K562 (cell line): ENCODE data around the gene PDE4A. TPM values are rescaled to one million over a fixed set of nuclear protein-coding genes. Genes with fewer than 3 reads are reported as not detected.

Experiments used
- AFF1 ChIP-seq, 2 experiments: fragments of 450-650 bp; IDR thresholded peaks; 2 replicates each; pipeline ENCODE4 v1.6.1; 2018; ENCODE audit warnings: mild to moderate bottlenecking in 2 of 2, low read depth in 1 of 2; ENCODE audit not compliant: partially characterized antibody in 2 of 2
- ASH1L ChIP-seq: fragments of 450-650 bp; IDR thresholded peaks from 2 replicates; pipeline ENCODE4 v1.6.1; 2018; ENCODE audit warnings: borderline replicate concordance, mild to moderate bottlenecking, low read depth; ENCODE audit not compliant: partially characterized antibody
- CREB3L1 ChIP-seq: fragments of 450-650 bp; IDR thresholded peaks from 2 replicates; pipeline ENCODE4 v1.6.1; 2014; ENCODE audit warnings: low read depth, mild to moderate bottlenecking, moderate library complexity, borderline replicate concordance
- HMGXB4 ChIP-seq: sonication (generic); formaldehyde crosslinking; IDR thresholded peaks from 2 replicates; pipeline ENCODE4 v1.8.1; 2023; ENCODE audit warnings: mild to moderate bottlenecking, missing genetic modification reagents
- PTRF ChIP-seq: fragments of 450-650 bp; IDR thresholded peaks from 2 replicates; pipeline ENCODE4 v1.6.1; 2016; ENCODE audit warnings: mild to moderate bottlenecking, missing genetic modification characterization, missing compliant biosample characterization
- RAD21 ChIP-seq, 2 experiments: fragments of 250-450 bp in 1 of 2; fragments of 450-650 bp in 1 of 2; sonication (Bioruptor Pico) in 1 of 2; formaldehyde crosslinking in 1 of 2; IDR thresholded peaks in 1 of 2; conservative IDR thresholded peaks in 1 of 2; 2 replicates each; pipeline versions ENCODE4 v1.4.0 to v1.8.0; 2020 to 2022; ENCODE audit warnings: mild to moderate bottlenecking in 2 of 2, moderate library complexity in 1 of 2
- RERE ChIP-seq: sonication (generic); formaldehyde crosslinking; IDR thresholded peaks from 2 replicates; pipeline ENCODE4 v1.8.0; 2023; ENCODE audit warnings: missing genetic modification reagents, mild to moderate bottlenecking, borderline replicate concordance
- SMARCE1 ChIP-seq: fragments of 450-650 bp; IDR thresholded peaks from 2 replicates; pipeline ENCODE4 v1.7.1; 2016; ENCODE audit warnings: mild to moderate bottlenecking
- SNRNP70 ChIP-seq: fragments of 200-400 bp; formaldehyde crosslinking; optimal IDR thresholded peaks from 2 replicates; pipeline ENCODE3; 2017; ENCODE audit warnings: low read depth, low read length
- WHSC1 ChIP-seq: IDR thresholded peaks from one replicate; pipeline ENCODE4 v1.6.1; 2012; ENCODE audit warnings: low read length, control low read depth, inconsistent platforms
- ZBTB7A ChIP-seq: IDR thresholded peaks from 2 replicates; pipeline ENCODE4 v1.6.1; 2011; ENCODE audit warnings: low read depth, mild to moderate bottlenecking, low read length, moderate library complexity, borderline replicate concordance; ENCODE audit not compliant: control insufficient read depth
- ZNF57 ChIP-seq: fragments of 450-650 bp; formaldehyde crosslinking; IDR thresholded peaks from 2 replicates; pipeline ENCODE4 v1.4.0; 2020; ENCODE audit warnings: mild to moderate bottlenecking, moderate library complexity
- polyA plus RNA-seq, 8 experiments: library from polyadenylated mRNA; depleted of rRNA in 4 of 8; stranded (reverse) in 5 of 8; unstranded in 3 of 8; fragments of >200 nt; fragmentation: Nextera tagmentation in 2 of 8; fragmentation: Illumina TruSeq in 1 of 8; extraction: Ambion mirVana in 2 of 8; extraction: Trizol in 1 of 8; gene quantifications; 2 replicates each; pipeline versions ENCODE4 v1.2.1 to v1.2.3, GENCODE V29; 2011 to 2014; ENCODE audit warnings: inconsistent platforms in 1 of 8, missing spikeins in 1 of 8
- total RNA-seq, 7 experiments: library from RNA; depleted of rRNA in 6 of 7; stranded (reverse); fragments of >200 nt in 6 of 7; fragmentation: Illumina TruSeq in 2 of 7; extraction: Trizol in 2 of 7; gene quantifications; 2 replicates each; pipeline versions ENCODE4 v1.2.1 to v1.2.3, GENCODE V29; 2011 to 2021; ENCODE audit warnings: low replicate concordance in 1 of 7

The PDE4A gene
- total and polyA plus RNA-seq, 9 of the 15 experiments (the other 6 are each of a cell fraction or from before 2014, with no cell fraction given) = 0.66 to 26.9 (median 4.6) TPM

- TF ChIP-seq HMGXB4 (CRISPR knock-in tag) = peak; percentile 99
- TF ChIP-seq RAD21 (CRISPR knock-in tag; conservative IDR thresholded peaks at IDR 0.05 in 1 of 2, IDR thresholded peaks at IDR 0.05 in 1 of 2) = peak; percentile 12 to 47; a peak in 3 of 4 replicates
- TF ChIP-seq SMARCE1 = peak; percentile 41; the same call in 1 of the 2 replicates
- no peak for TF ChIP-seq SNRNP70
- TF ChIP-seq PTRF (tag) = no peak
- no peak for TF ChIP-seq AFF1 (IDR thresholded peaks at IDR 0.05; ENCODE audit: low read depth in 1 of 2, partially characterized antibody in 2 of 2)
- peak; percentile 49; the same call in 1 of the 2 replicates for TF ChIP-seq CREB3L1
- TF ChIP-seq ZNF57 = peak; percentile 81
- TF ChIP-seq ZBTB7A = peak; percentile 100
- no peak for TF ChIP-seq RERE (CRISPR knock-in tag)
- no peak for TF ChIP-seq WHSC1
- TF ChIP-seq ASH1L = no peak
Measured at GRCh38 chr19:10416380-10417257, 3.7 kb upstream of the PDE4A start (continued).
